Body of pancreas (tissue), 4 donors: ENCODE measurements around the gene CADPS.

Experiments used
- CTCF ChIP-seq, 7 experiments: fragments of 450-650 bp in 4 of 7; fragments of 200-600 bp in 3 of 7; sonication (generic) in 3 of 7; IDR thresholded peaks; one replicate each; pipeline ENCODE4 v1.5.1; 2016 to 2019; ENCODE audit warnings: antibody characterized with exemption in 7 of 7
- POLR2A ChIP-seq, 3 donors: fragments of 450-650 bp; IDR thresholded peaks; one replicate each; pipeline ENCODE4 v1.6.1; 2016; ENCODE audit warnings: antibody characterized with exemption in 3 of 3, mild to moderate bottlenecking in 2 of 3

DNA sequence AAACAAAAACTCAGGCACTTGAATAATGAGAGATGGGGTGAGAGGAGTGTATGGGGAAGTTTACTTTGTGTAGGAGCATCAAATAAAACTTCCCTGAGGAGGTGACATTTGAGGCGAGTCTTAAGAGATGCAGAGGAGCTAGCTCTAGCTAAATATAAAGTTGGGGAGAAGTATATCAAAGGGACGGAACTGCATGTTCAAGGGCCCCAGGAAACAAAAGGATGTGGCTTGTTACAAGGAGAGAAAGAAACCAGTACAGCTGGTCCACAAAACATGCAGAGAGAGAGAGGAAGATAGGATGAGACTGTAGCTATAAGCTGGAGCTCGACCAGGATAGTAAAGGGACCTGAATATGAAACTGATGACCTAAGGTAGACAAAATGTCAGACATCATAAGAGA, 519.5 kb downstream of the CADPS start:
- TF ChIP-seq CTCF (IDR thresholded peaks at IDR 0.05) (no peak), POLR2A (IDR thresholded peaks at IDR 0.05) (no peak)
